Skeletal muscle tissue (tissue), 4 donors: ENCODE data around the gene ARID5B. TPM values are rescaled to one million over a fixed set of nuclear protein-coding genes. Genes with fewer than 3 reads are reported as not detected.

Experiments used
- H3K27ac ChIP-seq: one replicate; pipeline ENCODE4 v1.7.0; 2013; ENCODE audit warnings: mild to moderate bottlenecking, low read depth, low read length, inconsistent platforms
- H3K27me3 ChIP-seq, 3 donors: one replicate each; pipeline ENCODE4 v1.7.0; 2013; ENCODE audit warnings: low read length in 3 of 3; ENCODE audit not compliant: control insufficient read depth in 3 of 3, insufficient read depth in 3 of 3
- H3K36me3 ChIP-seq, 3 donors: one replicate each; pipeline ENCODE4 v1.7.0; 2013; ENCODE audit warnings: low read length in 3 of 3; ENCODE audit not compliant: control insufficient read depth in 3 of 3, insufficient read depth in 3 of 3
- H3K4me1 ChIP-seq, 3 donors: one replicate each; pipeline ENCODE4 v1.7.0; 2013; ENCODE audit warnings: low read length in 3 of 3, mild to moderate bottlenecking in 3 of 3; ENCODE audit not compliant: control insufficient read depth in 3 of 3, insufficient read depth in 3 of 3
- H3K4me3 ChIP-seq, 3 donors: one replicate each; pipeline ENCODE4 v1.7.0; 2013; ENCODE audit warnings: low read length in 3 of 3
- H3K9ac ChIP-seq, 3 donors: one replicate each; pipeline ENCODE4 v1.7.0; 2013; ENCODE audit warnings: low read length in 3 of 3, mild to moderate bottlenecking in 3 of 3, moderate library complexity in 2 of 3, low read depth in 1 of 3
- H3K9me3 ChIP-seq, 3 donors: one replicate each; pipeline ENCODE4 v1.7.0; 2013; ENCODE audit warnings: low read length in 3 of 3; ENCODE audit not compliant: control insufficient read depth in 3 of 3
- total RNA-seq: library from RNA; depleted of rRNA; stranded (reverse); fragments of >200 nt; gene quantifications from one replicate; pipeline ENCODE4 v1.2.3, GENCODE V29; 2014
- donor health status: Osteomylitis.

ARID5B gene
- total RNA-seq, 1 donor from 2014 or later = 27.7 TPM

GRCh38 chr10:62131724-62132123 is 230.2 kb downstream of the ARID5B start:
- no peak overlapping the region for H3K9ac ChIP-seq
- no peak overlapping the region for H3K4me3 ChIP-seq
- no peaks in the 10 kb centered on the region for H3K27me3 ChIP-seq
- H3K9me3 ChIP-seq = no peaks in the 10 kb centered on the region
- peak overlapping the region; percentile 40 for H3K27ac ChIP-seq
- no peaks in the 10 kb centered on the region for H3K4me1 ChIP-seq
- no peaks in the 10 kb centered on the region for H3K36me3 ChIP-seq

- Histone ChIP-seq H3K4me3 (no peak overlapping the region), H3K4me1 (no peaks in the 10 kb centered on the region), H3K9ac (no peak overlapping the region), H3K36me3 (no peaks in the 10 kb centered on the region), H3K27ac (no peak overlapping the region), H3K9me3 (no peaks in the 10 kb centered on the region), H3K27me3 (no peaks in the 10 kb centered on the region)
Measured at GRCh38 chr10:62133618-62134017, 232.1 kb downstream of the ARID5B start.

- H3K4me1 ChIP-seq = no peaks in the 10 kb centered on the region
- no peak overlapping the region for H3K9ac ChIP-seq
- no peak overlapping the region for H3K27ac ChIP-seq
- no peaks in the 10 kb centered on the region for H3K36me3 ChIP-seq
- H3K27me3 ChIP-seq = no peaks in the 10 kb centered on the region
- H3K9me3 ChIP-seq = no peaks in the 10 kb centered on the region
- H3K4me3 ChIP-seq = no peak overlapping the region
Measured at GRCh38 chr10:62136931-62137330, 235.4 kb downstream of the ARID5B start.

Other genes with a start within 250 kb of the ARID5B start
- 1.0 TPM for gene CABCOCO1, start 238.8 kb upstream of the ARID5B start, total RNA-seq